OCI-LY3 (cell line): Measurements from ENCODE around the gene GALNT2.

ENCODE experiments used
- H2AFZ ChIP-seq: fragments of 200-600, 300-600 bp; shearing (Covaris generic); 2 replicates; pipeline ENCODE4 v1.6.0; 2014; ENCODE audit warnings: antibody characterized with exemption, low read depth, low read length
- H3K27ac ChIP-seq: fragments of 200-600, 300-600 bp; sonication (generic); 2 replicates; pipeline ENCODE4 v1.5.1; 2014; ENCODE audit warnings: mild to moderate bottlenecking, low read length, moderate library complexity, mixed read lengths
- H3K27me3 ChIP-seq: fragments of 200-600, 300-600 bp; sonication (generic); 2 replicates; pipeline ENCODE4 v1.6.1; 2014; ENCODE audit warnings: low read depth, low read length, mixed read lengths
- H3K36me3 ChIP-seq: fragments of 200-600, 300-600 bp; sonication (generic); replicated peaks from 2 replicates; pipeline ENCODE3; 2014; ENCODE audit warnings: low read depth, low read length, mixed read lengths
- H3K4me1 ChIP-seq: fragments of 300-600, 200-600 bp; sonication (generic); 2 replicates; pipeline ENCODE4 v1.6.1; 2014; ENCODE audit warnings: low read length, mixed read lengths
- H3K4me2 ChIP-seq: fragments of 200-600, 300-600 bp; sonication (generic); 2 replicates; pipeline ENCODE4 v1.6.1; 2014; ENCODE audit warnings: low read length, mixed read lengths
- H3K4me3 ChIP-seq: fragments of 300-600, 200-600 bp; sonication (generic); 2 replicates; pipeline ENCODE4 v1.5.1; 2014; ENCODE audit warnings: antibody characterized with exemption, mild to moderate bottlenecking, low read length, moderate library complexity
- H3K79me2 ChIP-seq: fragments of 300-600, 200-600 bp; shearing (Covaris generic); 2 replicates; pipeline ENCODE4 v1.6.1; 2014; ENCODE audit warnings: mild to moderate bottlenecking, low read length, mixed read lengths
- H3K9ac ChIP-seq: fragments of 300-600, 200-600 bp; shearing (Covaris generic); 2 replicates; pipeline ENCODE4 v1.6.0; 2014; ENCODE audit warnings: mild to moderate bottlenecking, low read length, moderate library complexity
- H3K9me3 ChIP-seq: fragments of 200-600, 300-600 bp; shearing (Covaris generic); 2 replicates; pipeline ENCODE4 v1.6.1; 2014; ENCODE audit warnings: low read length, mixed read lengths; ENCODE audit not compliant: insufficient read depth
- H4K20me1 ChIP-seq: fragments of 200-600, 300-600 bp; sonication (generic); 2 replicates; pipeline ENCODE4 v1.6.1; 2016; ENCODE audit warnings: low read length, mixed read lengths; ENCODE audit not compliant: insufficient read depth
- CTCF ChIP-seq: fragments of 200-600, 300-600 bp; sonication (generic); IDR thresholded peaks from 2 replicates; pipeline ENCODE4 v1.5.1; 2014; ENCODE audit warnings: antibody characterized with exemption, low read length, low read depth
- EZH2phosphoT487 ChIP-seq: fragments of 200-600 bp; shearing (Covaris generic); IDR thresholded peaks from 2 replicates; pipeline ENCODE4 v1.6.1; 2018; ENCODE audit warnings: antibody characterized with exemption, mixed run types, low read depth

GALNT2 gene

GRCh38 chr1:230149751-230150584 is 82.9 kb downstream of the GALNT2 start:
- H3K4me3 ChIP-seq: peak overlapping the region; percentile 73
- H3K27me3 ChIP-seq: no peaks in the 10 kb centered on the region
- H3K9ac ChIP-seq: peak overlapping the region; percentile 46
- peak overlapping the region; percentile 92 for H3K4me2 ChIP-seq
- peaks cover 53% of the 10 kb centered on the region for H4K20me1 ChIP-seq
- H3K27ac ChIP-seq: peak overlapping the region; percentile 45
- TF ChIP-seq EZH2phosphoT487 (no peak), CTCF (peak; percentile 26)
- peaks cover 43% of the 10 kb centered on the region for H3K4me1 ChIP-seq
- H2AFZ ChIP-seq: no peak overlapping the region
- H3K36me3 ChIP-seq: peaks cover 3% of the 10 kb centered on the region
- H3K79me2 ChIP-seq: peaks cover 74% of the 10 kb centered on the region
- no peaks in the 10 kb centered on the region for H3K9me3 ChIP-seq

- peaks cover 3% of the 10 kb centered on the region for H3K36me3 ChIP-seq
- no peak overlapping the region for H2AFZ ChIP-seq
- H3K9ac ChIP-seq: peak overlapping the region; percentile 46
- H3K27ac ChIP-seq: peak overlapping the region; percentile 45
- H4K20me1 ChIP-seq: peaks cover 52% of the 10 kb centered on the region
- H3K4me2 ChIP-seq: peak overlapping the region; percentile 92
- peaks cover 73% of the 10 kb centered on the region for H3K79me2 ChIP-seq
- H3K4me3 ChIP-seq: peak overlapping the region; percentile 73
- TF ChIP-seq CTCF (no peak), EZH2phosphoT487 (no peak)
- H3K9me3 ChIP-seq: no peaks in the 10 kb centered on the region
- peaks cover 37% of the 10 kb centered on the region for H3K4me1 ChIP-seq
- no peaks in the 10 kb centered on the region for H3K27me3 ChIP-seq
These were observed 83.6 kb downstream of the GALNT2 start for GRCh38 chr1:230150615-230151014.

GRCh38 chr1:230151924-230152468 is 85.0 kb downstream of the GALNT2 start:
- no peak overlapping the region for H3K4me3 ChIP-seq
- H3K4me1 ChIP-seq: peaks cover 23% of the 10 kb centered on the region
- H3K4me2 ChIP-seq: no peak overlapping the region
- no peaks in the 10 kb centered on the region for H3K27me3 ChIP-seq
- no peak overlapping the region for H3K27ac ChIP-seq
- TF ChIP-seq CTCF: no peak
- TF ChIP-seq EZH2phosphoT487: no peak
- H2AFZ ChIP-seq: no peak overlapping the region
- no peak overlapping the region for H3K9ac ChIP-seq
- H3K36me3 ChIP-seq: peaks cover 3% of the 10 kb centered on the region
- H3K79me2 ChIP-seq: peaks cover 74% of the 10 kb centered on the region
- peaks cover 48% of the 10 kb centered on the region for H4K20me1 ChIP-seq
- H3K9me3 ChIP-seq: no peaks in the 10 kb centered on the region

- Histone ChIP-seq H3K27ac (no peak overlapping the region), H3K4me2 (no peak overlapping the region), H3K4me1 (peaks cover 22% of the 10 kb centered on the region), H2AFZ (no peak overlapping the region), H3K79me2 (peaks cover 70% of the 10 kb centered on the region), H3K36me3 (peaks cover 3% of the 10 kb centered on the region), H4K20me1 (peaks cover 45% of the 10 kb centered on the region), H3K9ac (no peak overlapping the region), H3K4me3 (no peak overlapping the region), H3K27me3 (no peaks in the 10 kb centered on the region), H3K9me3 (no peaks in the 10 kb centered on the region)
- TF ChIP-seq EZH2phosphoT487: no peak
- no peak for TF ChIP-seq CTCF
These were observed 86.0 kb downstream of the GALNT2 start for GRCh38 chr1:230152999-230153398.
